HG03064 (cell line): Measurements from ENCODE around the gene SLC6A19.
"Not testable (repeated sequence)": the region's sequence is repeated elsewhere in the genome, so short reads cannot be mapped to it uniquely, and the experiment has no call there.

Experiments
- ATAC-seq: cut with Tn5 transposase; IDR thresholded peaks from one replicate; pipeline ENCODE4 v1.9.1; 2021; ENCODE audit warnings: low read depth; ENCODE audit not compliant: unreplicated experiment

SLC6A19 gene

DNA sequence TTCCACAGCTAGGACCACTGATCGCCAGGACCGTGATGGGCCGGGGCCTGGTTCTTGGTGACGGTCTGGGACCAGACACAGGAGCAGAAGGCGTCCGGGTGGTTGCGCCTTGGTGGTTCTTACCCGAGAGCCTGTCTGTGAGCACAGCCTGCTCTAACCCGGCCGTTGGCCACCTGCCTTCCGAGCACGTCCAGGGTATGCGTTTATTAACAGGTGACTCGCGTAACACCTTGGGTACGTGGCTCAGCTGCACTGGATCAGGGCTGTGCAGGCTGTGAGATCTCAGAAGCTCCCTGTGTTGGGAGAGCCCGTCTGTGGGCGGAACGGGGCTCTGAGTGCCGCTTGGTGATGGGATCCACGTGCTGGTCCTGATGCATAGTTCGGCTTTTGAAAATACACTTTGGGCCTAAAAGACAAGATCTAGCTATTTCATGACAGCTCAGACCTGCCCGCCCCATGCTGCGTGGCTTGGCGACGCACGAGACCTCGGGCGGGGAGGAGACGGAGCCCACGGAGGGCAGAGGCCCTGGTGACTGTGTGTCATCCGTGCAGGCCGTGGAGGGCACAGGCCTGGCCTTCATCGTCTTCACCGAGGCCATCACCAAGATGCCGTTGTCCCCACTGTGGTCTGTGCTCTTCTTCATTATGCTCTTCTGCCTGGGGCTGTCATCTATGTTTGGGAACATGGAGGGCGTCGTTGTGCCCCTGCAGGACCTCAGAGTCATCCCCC lies 17.1 kb downstream of the SLC6A19 start:
- no peak for ATAC-seq

- no peak for ATAC-seq
Observed at GRCh38 chr5:1219098-1219767, 17.8 kb downstream of the SLC6A19 start.

DNA sequence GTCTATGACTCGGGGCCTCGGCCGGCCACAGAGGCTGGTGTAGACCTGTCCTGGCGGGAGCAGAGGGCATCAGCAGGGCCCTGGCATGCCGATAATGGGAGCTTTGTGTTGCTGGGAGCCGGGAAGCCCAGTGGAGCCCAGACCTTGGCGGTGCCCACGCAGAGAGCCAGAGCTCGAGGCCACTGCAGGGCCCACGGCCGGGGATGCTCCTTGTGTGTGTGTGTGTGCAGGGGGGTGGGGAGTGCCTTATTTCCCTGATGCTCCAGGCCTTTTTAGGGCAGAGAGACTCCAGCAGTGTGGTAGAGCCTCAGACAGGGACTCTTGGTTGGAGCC lies 18.3 kb downstream of the SLC6A19 start:
- ATAC-seq, result no peak

GRCh38 chr5:1220351-1220750 lies 19.0 kb downstream of the SLC6A19 start:
- ATAC-seq, result no peak

DNA sequence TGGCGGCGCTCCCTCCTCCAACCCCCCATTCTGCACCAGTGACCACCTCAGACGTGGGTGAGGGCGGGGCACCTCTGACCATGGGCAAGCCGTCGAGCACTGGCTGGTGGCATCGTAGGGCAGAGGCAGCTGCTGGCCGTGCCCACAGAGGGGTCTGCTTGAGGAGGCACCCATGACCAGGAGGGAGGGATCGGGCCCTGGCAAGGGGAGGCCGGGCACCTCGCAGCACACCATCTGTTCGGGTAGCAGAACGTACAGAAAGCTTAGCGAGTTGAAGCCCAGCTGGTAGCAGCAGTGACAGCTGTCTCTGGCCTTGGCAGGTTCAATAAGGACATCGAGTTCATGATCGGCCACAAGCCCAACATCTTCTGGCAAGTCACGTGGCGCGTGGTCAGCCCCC lies 19.4 kb downstream of the SLC6A19 start:
- ATAC-seq, result no peak

DNA sequence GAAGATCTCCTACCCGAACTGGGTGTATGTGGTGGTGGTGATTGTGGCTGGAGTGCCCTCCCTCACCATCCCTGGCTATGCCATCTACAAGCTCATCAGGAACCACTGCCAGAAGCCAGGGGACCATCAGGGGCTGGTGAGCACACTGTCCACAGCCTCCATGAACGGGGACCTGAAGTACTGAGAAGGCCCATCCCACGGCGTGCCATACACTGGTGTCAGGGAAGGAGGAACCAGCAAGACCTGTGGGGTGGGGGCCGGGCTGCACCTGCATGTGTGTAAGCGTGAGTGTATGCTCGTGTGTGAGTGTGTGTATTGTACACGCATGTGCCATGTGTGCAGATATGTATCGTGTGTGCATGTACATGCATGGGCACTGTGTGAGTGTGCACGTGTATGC lies 20.3 kb downstream of the SLC6A19 start:
- no peak for ATAC-seq

DNA sequence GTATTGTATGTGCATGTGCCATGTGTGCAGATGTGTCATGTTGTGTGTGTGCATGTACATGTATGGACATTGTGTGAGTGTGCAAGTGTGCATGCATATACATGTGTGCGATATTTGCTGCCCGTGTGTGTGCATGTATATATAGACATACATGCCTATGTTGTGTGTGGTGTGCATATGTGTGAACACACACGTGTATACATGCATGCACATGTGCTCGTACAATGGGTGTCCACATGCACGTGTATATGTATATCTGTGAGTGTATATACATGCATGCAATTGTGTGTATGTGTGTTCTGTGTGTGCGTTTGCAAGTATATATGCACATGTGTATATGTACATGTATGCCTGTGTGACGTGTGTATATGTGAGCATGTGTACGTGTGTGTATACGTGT lies 20.8 kb downstream of the SLC6A19 start:
- no peak for ATAC-seq

DNA sequence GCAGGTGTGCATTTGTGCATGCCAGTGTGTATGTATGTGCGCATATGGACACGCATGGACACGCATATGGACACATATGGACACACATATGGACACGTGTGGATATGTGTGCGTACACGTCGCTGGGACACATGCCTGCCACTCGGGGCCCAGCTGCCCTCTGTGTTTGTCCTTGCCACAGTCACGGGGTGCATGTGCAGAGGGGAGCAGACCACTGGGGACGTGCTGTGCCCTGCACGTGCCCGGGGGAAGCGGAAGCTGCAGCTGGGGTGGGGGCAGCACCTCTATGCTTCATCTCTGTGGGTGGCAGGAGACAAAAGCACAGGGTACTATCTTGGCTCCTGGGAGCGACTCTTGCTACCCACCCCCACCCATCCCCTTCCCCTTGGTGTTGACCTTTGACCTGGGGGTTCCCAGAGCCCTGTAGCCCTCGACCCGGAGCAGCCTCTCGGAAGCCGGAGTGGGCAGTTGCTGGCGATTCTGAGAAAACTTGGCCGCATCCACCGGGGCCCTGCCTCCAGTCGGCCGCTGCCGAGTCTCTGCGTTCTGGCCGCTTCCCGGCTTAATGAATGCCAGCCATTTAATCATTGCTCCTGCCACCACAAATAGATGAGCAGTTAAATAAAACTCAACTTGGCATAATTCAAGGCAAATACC lies 21.4 kb downstream of the SLC6A19 start:
- ATAC-seq, result no peak

DNA sequence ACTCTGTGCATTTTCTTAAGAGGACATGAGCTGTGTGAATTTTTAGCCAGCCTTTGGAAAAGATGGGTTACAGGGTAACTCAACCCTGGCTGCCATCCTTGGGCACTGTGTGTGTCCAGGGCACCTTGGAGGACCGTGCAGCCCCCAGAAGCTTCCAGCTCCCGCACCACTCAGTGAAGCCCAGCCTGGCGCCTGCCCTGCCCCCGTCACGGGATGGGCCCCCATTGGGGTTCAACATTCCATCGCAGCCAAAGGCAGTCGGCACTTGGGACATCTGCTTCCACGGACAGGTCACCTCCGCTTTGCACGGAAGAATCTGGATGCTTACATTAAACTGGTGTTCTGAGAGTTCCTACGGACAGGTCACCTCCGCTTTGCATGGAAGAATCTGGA lies 21.9 kb downstream of the SLC6A19 start:
- no peak for ATAC-seq

GRCh38 chr5:1224631-1225030 lies 23.2 kb downstream of the SLC6A19 start:
- ATAC-seq, result no peak

DNA sequence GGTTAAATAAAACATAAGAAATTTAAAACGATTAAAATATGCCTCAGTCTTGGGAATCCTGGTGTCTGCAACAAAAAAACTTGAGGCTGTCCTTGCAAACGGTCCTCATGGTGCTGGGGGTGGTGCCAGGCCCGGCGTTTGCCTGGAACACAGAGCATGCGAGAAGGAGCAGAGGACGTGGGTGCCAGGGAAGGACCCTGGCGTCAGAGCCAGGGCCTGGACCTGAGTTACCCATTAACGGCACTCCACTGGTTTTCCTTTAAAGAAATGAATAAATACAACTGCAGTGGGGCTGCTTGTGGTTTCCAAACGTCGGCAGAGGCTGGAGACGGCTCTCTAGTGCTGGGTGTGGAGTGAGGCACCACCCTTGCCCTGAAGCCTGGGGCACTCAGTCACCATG lies 23.7 kb downstream of the SLC6A19 start, which contains the start of gene SLC6A18:
Gene SLC6A18, plus strand, starts transcription at position 301 of the 400 bp plus-strand sequence. Its CDS starts 97 bp downstream, at position 398.
- no peak for ATAC-seq

- no peak for ATAC-seq
Observed at GRCh38 chr5:1226231-1226630, 24.8 kb downstream of the SLC6A19 start.

DNA sequence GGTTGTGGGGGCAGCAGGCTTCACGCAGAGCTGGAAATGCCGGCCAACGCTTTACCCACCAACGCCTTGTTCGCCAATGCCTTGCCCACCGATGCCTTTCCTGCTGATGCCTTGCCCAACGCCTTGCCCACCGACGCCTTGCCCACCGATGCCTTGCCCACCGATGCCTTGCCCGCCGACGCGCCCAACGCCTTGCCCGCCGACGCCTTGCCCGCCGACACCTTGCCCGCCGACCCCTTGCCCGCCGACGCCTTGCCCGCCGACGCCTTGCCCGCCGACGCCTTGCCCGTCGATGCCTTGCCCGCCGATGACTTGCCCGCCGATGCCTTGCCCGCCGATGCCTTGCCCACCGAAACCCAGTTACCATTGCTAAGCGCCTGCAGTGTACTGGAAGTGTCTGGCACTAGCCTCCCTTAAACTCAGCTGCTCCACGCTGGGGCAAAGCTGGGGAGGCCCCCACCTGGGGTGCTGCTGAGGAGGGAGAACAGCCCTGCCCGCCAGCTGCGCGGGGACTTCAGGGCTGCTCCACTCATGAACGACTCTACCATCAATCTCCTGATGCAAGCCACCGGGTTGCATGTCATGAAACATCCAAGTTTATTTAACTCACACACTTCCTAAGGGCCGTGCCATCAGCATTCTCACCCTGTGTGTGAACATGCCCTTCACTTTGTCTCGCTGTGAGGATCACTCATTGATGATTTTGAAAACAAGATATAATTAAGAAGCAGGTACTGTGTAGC lies 25.6 kb downstream of the SLC6A19 start:
- ATAC-seq, result no peak

DNA sequence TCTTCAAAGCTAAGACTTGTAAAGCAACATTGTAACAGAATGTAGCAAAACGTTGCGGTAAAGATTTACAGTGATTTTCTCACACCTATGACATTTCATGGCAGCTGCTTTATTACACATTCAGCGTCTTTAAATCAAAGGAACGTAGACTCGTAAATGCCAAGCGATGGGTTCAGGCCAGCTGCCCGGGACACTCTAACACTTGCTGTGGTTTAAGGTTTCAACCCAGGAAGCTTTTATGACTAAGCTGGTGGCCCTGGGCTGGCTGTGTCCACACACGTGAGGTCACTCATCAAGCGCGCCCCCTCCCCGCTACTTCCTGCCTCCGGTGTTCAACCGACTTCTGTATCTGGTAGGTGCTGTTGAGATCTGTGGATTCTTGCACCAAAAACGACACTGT lies 26.3 kb downstream of the SLC6A19 start:
- no peak for ATAC-seq

- ATAC-seq, result no peak
Observed at GRCh38 chr5:1228120-1228519, 26.7 kb downstream of the SLC6A19 start.

DNA sequence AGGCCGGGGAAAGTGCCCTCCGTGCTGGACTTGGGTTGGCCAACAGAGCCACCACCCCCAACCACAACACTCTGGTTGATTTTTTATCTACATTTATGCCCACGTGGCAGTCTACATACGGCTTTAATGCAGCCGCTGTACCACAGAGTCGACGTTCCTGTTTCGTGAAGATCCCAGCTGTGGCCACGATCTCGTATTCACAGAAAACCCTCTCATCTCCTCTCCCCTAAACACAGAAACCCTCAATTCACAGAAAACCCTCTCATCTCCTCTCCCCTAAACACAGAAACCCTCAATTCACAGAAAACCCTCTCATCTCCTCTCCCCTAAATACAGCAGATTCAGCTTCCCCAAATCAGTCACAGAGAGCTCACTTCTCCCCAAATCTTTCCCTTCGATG lies 27.6 kb downstream of the SLC6A19 start:
- ATAC-seq, result not testable (repeated sequence)

GRCh38 chr5:1229822-1230221 lies 28.4 kb downstream of the SLC6A19 start:
- ATAC-seq, result no peak

DNA sequence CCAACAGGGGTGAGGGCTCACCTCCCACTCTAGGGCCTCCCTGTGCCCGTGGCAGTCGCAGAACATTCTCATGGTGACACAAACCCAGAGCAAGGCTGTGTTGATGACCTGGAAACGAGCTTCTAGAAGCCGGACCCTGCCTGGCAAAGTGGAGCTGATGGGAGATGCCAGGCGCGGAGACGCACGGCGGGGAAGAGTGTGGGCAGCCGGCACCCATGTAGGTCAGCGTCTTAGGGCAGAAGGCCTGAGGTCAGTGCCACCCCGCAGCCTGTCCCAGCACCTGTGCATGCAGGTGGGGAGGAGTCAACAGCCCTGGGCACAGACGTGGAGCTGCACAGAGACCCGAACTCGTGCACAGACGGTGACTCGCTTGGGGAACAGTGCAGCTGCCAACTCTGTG lies 29.2 kb downstream of the SLC6A19 start:
- no peak for ATAC-seq

DNA sequence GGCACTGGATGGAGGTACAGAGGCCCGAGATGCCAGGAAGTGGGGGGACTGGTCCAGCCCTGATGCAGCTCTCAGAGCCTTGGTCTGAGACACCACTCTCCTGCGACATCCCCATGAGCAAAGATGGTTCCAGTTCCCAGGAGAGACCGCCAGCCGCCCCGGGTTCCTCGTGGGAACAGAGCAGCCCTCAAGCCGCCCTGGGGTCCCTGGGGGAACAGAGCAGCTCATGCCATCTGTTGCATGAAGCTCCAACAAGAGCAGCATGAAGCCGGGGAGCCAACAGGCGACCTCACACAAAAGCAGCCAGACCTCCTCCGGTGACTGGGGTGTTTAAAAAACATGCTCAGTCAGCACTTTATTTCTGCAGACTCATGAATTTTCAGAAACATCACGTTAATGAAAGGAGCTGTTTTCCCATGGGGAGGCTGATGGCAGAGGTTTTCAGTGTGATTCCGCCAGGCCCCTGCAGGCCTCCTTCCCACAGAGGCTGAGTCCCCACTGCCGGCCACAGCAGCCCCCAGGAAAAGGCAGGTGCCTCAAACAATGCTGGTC lies 30.0 kb downstream of the SLC6A19 start:
- ATAC-seq, result no peak

- no peak for ATAC-seq
Observed at GRCh38 chr5:1232780-1233179, 31.4 kb downstream of the SLC6A19 start.

DNA sequence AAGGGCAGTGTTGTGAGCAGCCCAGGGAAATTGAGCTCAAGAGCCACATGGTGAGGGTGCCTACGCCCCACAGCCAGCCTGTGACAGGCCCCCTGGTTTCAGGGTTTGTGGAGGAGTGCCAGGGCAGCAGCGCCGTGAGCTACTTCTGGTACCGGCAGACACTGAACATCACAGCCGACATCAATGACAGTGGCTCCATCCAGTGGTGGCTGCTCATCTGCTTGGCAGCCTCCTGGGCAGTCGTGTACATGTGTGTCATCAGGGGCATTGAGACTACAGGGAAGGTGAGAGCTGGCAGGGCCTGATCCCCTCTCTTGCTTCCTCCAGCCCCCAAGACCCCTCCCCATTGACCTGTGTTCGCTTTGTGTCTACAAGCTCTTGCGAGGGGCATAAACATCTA lies 34.0 kb downstream of the SLC6A19 start:
- no peak for ATAC-seq
